K562 (cell line): ENCODE results near the gene PIGT. TPM values are rescaled to one million over a fixed set of nuclear protein-coding genes. Genes with fewer than 3 reads are reported as not detected.
A peak's percentile ranks its signal among the peaks of the same experiment; 100 is the strongest.

Experiments
- BCL6 ChIP-seq: fragments of 250-450 bp; sonication (Bioruptor Pico); IDR thresholded peaks from 2 replicates; pipeline ENCODE4 v1.4.0; 2020
- CC2D1A ChIP-seq: fragments of 450-650 bp; IDR thresholded peaks from 2 replicates; pipeline ENCODE4 v1.6.1; 2017; ENCODE audit warnings: mild to moderate bottlenecking
- E2F6 ChIP-seq, 2 experiments: IDR thresholded peaks; 2 replicates each; pipeline ENCODE4 v1.6.1; 2011; ENCODE audit warnings: borderline replicate concordance in 1 of 2, control low read depth in 1 of 2, low read depth in 1 of 2, low read length in 1 of 2, mild to moderate bottlenecking in 1 of 2, mixed read lengths in 1 of 2, moderate library complexity in 1 of 2; ENCODE audit not compliant: insufficient read depth in 1 of 2, insufficient read length in 1 of 2, poor library complexity in 1 of 2, severe bottlenecking in 1 of 2; ENCODE audit errors: extremely low read depth in 1 of 2
- ELF4 ChIP-seq: fragments of 450-650 bp; formaldehyde crosslinking; IDR thresholded peaks from 2 replicates; pipeline ENCODE4 v1.4.0; 2022; ENCODE audit warnings: missing genetic modification characterization
- GTF3C2 ChIP-seq: IDR thresholded peaks from 3 replicates; pipeline ENCODE4 v1.6.1; 2011; ENCODE audit warnings: borderline replicate concordance, mild to moderate bottlenecking, moderate library complexity; ENCODE audit not compliant: insufficient read length; ENCODE audit errors: extremely low read depth
- MAZ ChIP-seq, 2 experiments: fragments of 450-650 bp in 1 of 2; sonication (generic) in 1 of 2; formaldehyde crosslinking; IDR thresholded peaks in 1 of 2; conservative IDR thresholded peaks in 1 of 2; 2 replicates each; pipeline versions ENCODE4 v1.4.0 to v1.5.0; 2020; ENCODE audit warnings: mild to moderate bottlenecking in 1 of 2, missing genetic modification reagents in 1 of 2
- MLLT1 ChIP-seq, 2 experiments: fragments of 450-650 bp; IDR thresholded peaks; 2 replicates each; pipeline ENCODE4 v1.6.1; 2016
- SREBF2 ChIP-seq: sonication (generic); formaldehyde crosslinking; IDR thresholded peaks from 2 replicates; pipeline ENCODE4 v1.4.0; 2020; ENCODE audit warnings: mild to moderate bottlenecking, missing genetic modification reagents
- YBX1 ChIP-seq: fragments of 450-650 bp; IDR thresholded peaks from 2 replicates; pipeline ENCODE4 v1.7.1; 2016; ENCODE audit warnings: mild to moderate bottlenecking
- ZNF224 ChIP-seq: sonication (generic); formaldehyde crosslinking; IDR thresholded peaks from 2 replicates; pipeline ENCODE4 v1.8.0; 2022; ENCODE audit warnings: mild to moderate bottlenecking, missing genetic modification reagents
- ZNF3 ChIP-seq: fragments of 250-450 bp; sonication (Bioruptor Pico); IDR thresholded peaks from 2 replicates; pipeline ENCODE4 v1.5.0; 2021; ENCODE audit warnings: mild to moderate bottlenecking, moderate library complexity
- polyA plus RNA-seq, 8 experiments: library from polyadenylated mRNA; depleted of rRNA in 4 of 8; stranded (reverse) in 5 of 8; unstranded in 3 of 8; fragments of >200 nt; fragmentation: Nextera tagmentation in 2 of 8; fragmentation: Illumina TruSeq in 1 of 8; extraction: Ambion mirVana in 2 of 8; extraction: Trizol in 1 of 8; gene quantifications; 2 replicates each; pipeline versions ENCODE4 v1.2.1 to v1.2.3, GENCODE V29; 2011 to 2014; ENCODE audit warnings: inconsistent platforms in 1 of 8, missing spikeins in 1 of 8
- total RNA-seq, 7 experiments: library from RNA; depleted of rRNA in 6 of 7; stranded (reverse); fragments of >200 nt in 6 of 7; fragmentation: Illumina TruSeq in 2 of 7; extraction: Trizol in 2 of 7; gene quantifications; 2 replicates each; pipeline versions ENCODE4 v1.2.1 to v1.2.3, GENCODE V29; 2011 to 2021; ENCODE audit warnings: low replicate concordance in 1 of 7

Gene PIGT
- total and polyA plus RNA-seq, 9 of the 15 experiments (the other 6 are each of a cell fraction or from before 2014, with no cell fraction given): 14.6 to 108 (median 46.9) TPM

- TF ChIP-seq MAZ (CRISPR knock-in tag; conservative IDR thresholded peaks at IDR 0.05 in 1 of 2, IDR thresholded peaks at IDR 0.05 in 1 of 2) (peak in 1 of 2 experiments; percentile 71; a peak in 2 of 4 replicates), YBX1 (no peak), ZNF224 (no peak), ELF4 (CRISPR knock-in tag) (no peak), GTF3C2 (no peak), ZNF3 (CRISPR knock-in tag) (no peak), CC2D1A (peak; percentile 66; the same call in 1 of the 2 replicates), MLLT1 (IDR thresholded peaks at IDR 0.05) (no peak), E2F6 (IDR thresholded peaks at IDR 0.05; ENCODE audit: borderline replicate concordance in 1 of 2, extremely low read depth in 1 of 2, insufficient read depth in 1 of 2, insufficient read length in 1 of 2, low read depth in 1 of 2, low read length in 1 of 2, poor library complexity in 1 of 2, severe bottlenecking in 1 of 2) (no peak), SREBF2 (CRISPR knock-in tag) (no peak), BCL6 (CRISPR knock-in tag) (no peak)
Measured at GRCh38 chr20:45436732-45437485, 21.0 kb downstream of the PIGT start (continued).
